ENCODE results near the gene TRIM72.

DNA sequence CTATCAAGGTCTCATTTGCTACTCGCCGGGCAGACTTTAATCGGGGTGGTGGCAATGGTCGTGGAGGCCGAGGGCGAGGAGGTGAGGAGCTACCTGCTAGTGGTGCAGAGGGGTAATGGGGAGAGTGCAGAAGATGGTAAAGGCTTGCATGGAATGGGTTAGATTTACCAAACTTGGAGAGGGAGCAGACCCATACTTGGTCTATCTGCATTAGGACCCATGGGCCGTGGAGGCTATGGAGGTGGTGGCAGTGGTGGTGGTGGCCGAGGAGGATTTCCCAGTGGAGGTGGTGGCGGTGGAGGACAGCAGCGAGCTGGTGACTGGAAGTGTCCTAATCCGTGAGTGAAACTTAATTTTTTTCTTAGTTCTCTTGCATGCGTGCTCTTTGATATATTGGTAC, 23.9 kb upstream of the TRIM72 start:
- TF ChIP-seq POLR2A (IDR thresholded peaks at IDR 0.05; ENCODE audit: low read depth) (no peak), CTCF (IDR thresholded peaks at IDR 0.05) (no peak), POLR2AphosphoS5 (IDR thresholded peaks at IDR 0.05) (no peak), EP300 (IDR thresholded peaks at IDR 0.05) (no peak)
